Measurements from ENCODE around the gene COG5. TPM values are rescaled to one million over a fixed set of nuclear protein-coding genes. Genes with fewer than 3 reads are reported as not detected.

COG5 gene
- total and polyA plus RNA-seq, 2 experiments from 2014 or later, result 15.4 to 36.5 TPM

DNA sequence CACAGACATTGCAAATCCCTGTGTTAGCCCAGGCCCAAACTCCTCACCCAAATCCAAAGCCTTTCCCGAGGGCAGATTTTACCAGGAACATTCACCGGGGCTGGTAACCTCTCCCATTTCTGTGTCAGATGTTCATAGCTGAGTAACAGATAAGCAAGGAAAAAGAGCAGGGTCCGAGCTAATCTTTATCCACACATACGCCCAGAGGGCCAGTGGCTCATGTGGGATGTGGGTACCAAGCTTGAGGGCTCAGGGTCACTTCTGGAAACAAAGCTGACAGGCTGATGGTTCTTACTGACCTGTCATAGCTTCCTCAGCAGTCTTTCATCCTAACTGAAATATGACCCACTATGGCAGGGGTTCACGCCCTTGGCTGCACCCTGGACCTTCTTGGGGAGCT, 355.2 kb downstream of the COG5 start:
- Mint-ChIP-seq H3K4me1 (0 out of 3 replicates have a peak, but pooled peaks cover 3% of the 10 kb centered on the region), H3K36me3 (ENCODE audit: low read depth) (peaks cover 4% of the 10 kb centered on the region; the same call in 2 of the 3 replicates), H3K27ac (no peak overlapping the region), H3K9me3 (no peaks in the 10 kb centered on the region), H3K27me3 (ENCODE audit: insufficient read depth, low read depth, poor library complexity) (peaks cover 6% of the 10 kb centered on the region), H3K4me3 (no peak overlapping the region)
- no peaks in the 10 kb centered on the region; the same call in 1 of the 2 replicates for H4K20me1 ChIP-seq (replicated peaks; ENCODE audit: insufficient read depth)
- H3K79me2 ChIP-seq (replicated peaks; ENCODE audit: insufficient read depth), result no peaks in the 10 kb centered on the region
- no peak overlapping the region for H3K4me2 ChIP-seq
- DNase-seq (ENCODE audit: low spot score) (no peak), ATAC-seq (no peak)
- no peaks in the 10 kb centered on the region for H3K4me1 ChIP-seq (ENCODE audit: insufficient read depth)
- no peaks in the 10 kb centered on the region for H3K9me2 ChIP-seq (ENCODE audit: insufficient read depth)
- no peak overlapping the region for H3K4me3 ChIP-seq
- no peak overlapping the region for H2AFZ ChIP-seq
- no peak overlapping the region for H3K27ac ChIP-seq (ENCODE audit: low read depth)
- TF ChIP-seq, protein P1, sequence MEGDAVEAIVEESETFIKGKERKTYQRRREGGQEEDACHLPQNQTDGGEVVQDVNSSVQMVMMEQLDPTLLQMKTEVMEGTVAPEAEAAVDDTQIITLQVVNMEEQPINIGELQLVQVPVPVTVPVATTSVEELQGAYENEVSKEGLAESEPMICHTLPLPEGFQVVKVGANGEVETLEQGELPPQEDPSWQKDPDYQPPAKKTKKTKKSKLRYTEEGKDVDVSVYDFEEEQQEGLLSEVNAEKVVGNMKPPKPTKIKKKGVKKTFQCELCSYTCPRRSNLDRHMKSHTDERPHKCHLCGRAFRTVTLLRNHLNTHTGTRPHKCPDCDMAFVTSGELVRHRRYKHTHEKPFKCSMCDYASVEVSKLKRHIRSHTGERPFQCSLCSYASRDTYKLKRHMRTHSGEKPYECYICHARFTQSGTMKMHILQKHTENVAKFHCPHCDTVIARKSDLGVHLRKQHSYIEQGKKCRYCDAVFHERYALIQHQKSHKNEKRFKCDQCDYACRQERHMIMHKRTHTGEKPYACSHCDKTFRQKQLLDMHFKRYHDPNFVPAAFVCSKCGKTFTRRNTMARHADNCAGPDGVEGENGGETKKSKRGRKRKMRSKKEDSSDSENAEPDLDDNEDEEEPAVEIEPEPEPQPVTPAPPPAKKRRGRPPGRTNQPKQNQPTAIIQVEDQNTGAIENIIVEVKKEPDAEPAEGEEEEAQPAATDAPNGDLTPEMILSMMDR (conservative IDR thresholded peaks at IDR 0.05; ENCODE audit: low read depth in 2 of 2), result no peak
- TF ChIP-seq JUNB (IDR thresholded peaks at IDR 0.05; ENCODE audit: unreplicated experiment), result no peak
- no peak for TF ChIP-seq ZNF331 (CRISPR knock-in tag; IDR thresholded peaks at IDR 0.05; ENCODE audit: low read depth)
- no peak for TF ChIP-seq POLR2AphosphoS5 (IDR thresholded peaks at IDR 0.05; ENCODE audit: low read depth)
- TF ChIP-seq CREB1 (CRISPR knock-in tag; IDR thresholded peaks at IDR 0.05; ENCODE audit: low read depth), result no peak
- no peak for TF ChIP-seq NANOG (IDR thresholded peaks at IDR 0.05; ENCODE audit: borderline replicate concordance)
- TF ChIP-seq ZNF462 (CRISPR knock-in tag; IDR thresholded peaks at IDR 0.05), result no peak
- no peak for TF ChIP-seq EZH2phosphoT487 (IDR thresholded peaks at IDR 0.05; ENCODE audit: unreplicated experiment)
- TF ChIP-seq, protein P2, sequence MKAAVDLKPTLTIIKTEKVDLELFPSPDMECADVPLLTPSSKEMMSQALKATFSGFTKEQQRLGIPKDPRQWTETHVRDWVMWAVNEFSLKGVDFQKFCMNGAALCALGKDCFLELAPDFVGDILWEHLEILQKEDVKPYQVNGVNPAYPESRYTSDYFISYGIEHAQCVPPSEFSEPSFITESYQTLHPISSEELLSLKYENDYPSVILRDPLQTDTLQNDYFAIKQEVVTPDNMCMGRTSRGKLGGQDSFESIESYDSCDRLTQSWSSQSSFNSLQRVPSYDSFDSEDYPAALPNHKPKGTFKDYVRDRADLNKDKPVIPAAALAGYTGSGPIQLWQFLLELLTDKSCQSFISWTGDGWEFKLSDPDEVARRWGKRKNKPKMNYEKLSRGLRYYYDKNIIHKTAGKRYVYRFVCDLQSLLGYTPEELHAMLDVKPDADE (IDR thresholded peaks at IDR 0.05), result no peak
- H3K27me3 ChIP-seq (ENCODE audit: insufficient read depth), result no peaks in the 10 kb centered on the region
- no peaks in the 10 kb centered on the region for H3K36me3 ChIP-seq (ENCODE audit: insufficient read depth)
- no peaks in the 10 kb centered on the region for H3F3A ChIP-seq (replicated peaks; ENCODE audit: low read depth)
